Stimulated activated CD4-positive, alpha-beta T cell treated with anti-CD3 and anti-CD28 coated beads, Interleukin-2, amount 100 ng/mL, for 48 hours (primary cell): ENCODE data around the gene CBFB.
"Not testable (repeated sequence)": the region's sequence is repeated elsewhere in the genome, so short reads cannot be mapped to it uniquely, and the experiment has no call there.

Experiments used
- DNase-seq, 2 donors: peaks; one replicate each; pipeline ENCODE4 v3.0.0-alpha.2; 2020

CBFB gene

DNA sequence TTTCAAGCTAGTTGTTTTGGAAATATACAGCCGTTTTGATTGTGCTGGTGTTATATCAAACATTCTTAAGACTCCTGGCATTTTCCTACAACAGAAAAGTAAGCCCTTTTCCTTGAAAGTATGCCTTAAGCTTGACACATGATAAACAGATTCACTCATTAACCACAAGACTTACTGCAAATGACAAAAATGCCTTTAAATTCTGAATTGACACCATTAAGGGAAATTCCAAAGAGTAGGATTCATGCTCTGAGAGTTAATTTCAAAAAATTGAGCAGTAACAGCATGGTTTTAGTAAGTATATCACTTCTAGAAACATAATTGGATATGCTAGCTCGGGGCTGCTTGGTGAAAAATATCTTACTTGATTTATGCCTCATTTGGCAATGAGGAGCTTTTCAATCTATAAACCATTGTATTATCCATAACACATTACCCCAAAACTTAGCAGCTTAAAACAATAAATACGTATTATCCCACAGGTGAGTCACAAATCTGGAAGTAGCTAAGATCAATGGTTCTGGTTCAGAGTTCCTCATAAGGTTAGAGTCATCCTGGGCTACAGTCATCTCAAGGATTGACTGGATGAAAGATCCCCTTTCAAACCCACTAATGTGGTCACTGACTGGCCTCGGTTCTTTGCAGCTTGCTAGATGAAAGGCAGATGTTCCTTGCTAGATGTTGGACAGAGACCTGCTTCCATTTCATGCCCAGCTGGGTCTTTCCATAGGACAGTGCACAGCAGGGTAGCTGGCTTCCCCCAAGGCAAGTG lies 72.5 kb downstream of the CBFB start:
- no peak for DNase-seq

DNA sequence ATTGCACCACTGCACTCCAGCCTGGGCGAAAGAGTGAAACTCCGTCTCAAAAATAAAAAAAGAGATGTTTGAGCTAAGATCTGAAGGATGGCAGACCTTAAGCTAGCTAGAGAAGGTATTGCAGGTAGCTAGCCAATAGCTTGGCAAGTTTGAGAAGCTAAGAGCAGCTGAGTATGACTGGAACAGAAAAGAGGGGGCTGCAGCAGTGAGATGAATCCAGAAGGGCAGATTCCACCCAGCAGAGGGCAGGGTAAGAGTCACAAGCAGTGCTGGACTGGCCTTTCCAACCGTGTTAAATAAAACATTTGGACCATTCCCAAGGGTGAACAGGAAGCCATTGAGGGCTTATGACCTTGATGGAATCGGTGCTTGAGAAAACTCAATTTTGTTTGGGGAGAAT lies 75.1 kb downstream of the CBFB start:
- DNase-seq: no peak

DNA sequence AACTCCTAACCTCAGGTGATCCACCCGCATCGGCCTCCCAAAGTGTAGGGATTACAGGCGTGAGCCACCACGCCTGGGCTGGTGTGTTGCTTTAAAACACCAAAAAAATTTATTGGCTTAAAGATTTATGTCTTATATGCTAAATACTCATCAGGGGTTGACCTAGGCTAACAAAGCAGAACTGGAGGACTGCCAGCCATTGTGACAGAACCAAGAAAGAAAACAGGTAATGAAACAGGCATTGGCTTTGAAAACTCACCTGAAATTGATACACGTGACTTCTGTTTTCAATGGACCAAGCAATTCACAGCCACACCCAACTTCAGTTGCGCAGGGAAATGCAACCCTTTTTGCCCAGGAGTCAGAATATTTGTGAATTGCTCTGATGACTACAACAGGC lies 75.9 kb downstream of the CBFB start:
- DNase-seq: no peak

DNA sequence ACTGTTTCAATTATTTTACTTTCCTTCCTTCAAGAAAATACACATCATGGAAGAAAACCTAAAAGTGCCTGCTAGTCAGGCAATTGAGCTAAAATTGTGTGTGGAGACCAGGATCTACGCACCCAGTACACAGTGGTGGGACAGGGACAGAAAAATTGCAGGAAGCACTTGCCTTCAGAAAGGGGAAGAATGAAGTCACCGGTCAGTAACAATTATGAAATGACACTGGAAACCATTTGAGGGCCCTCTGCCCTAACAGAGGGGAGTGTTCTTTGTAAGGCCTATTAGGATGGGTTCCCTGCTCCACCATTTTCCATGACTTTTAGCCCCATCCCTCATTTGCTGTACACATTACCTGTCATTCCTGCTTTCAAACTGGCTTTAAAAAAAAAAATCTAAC lies 76.3 kb downstream of the CBFB start:
- DNase-seq: no peak

DNA sequence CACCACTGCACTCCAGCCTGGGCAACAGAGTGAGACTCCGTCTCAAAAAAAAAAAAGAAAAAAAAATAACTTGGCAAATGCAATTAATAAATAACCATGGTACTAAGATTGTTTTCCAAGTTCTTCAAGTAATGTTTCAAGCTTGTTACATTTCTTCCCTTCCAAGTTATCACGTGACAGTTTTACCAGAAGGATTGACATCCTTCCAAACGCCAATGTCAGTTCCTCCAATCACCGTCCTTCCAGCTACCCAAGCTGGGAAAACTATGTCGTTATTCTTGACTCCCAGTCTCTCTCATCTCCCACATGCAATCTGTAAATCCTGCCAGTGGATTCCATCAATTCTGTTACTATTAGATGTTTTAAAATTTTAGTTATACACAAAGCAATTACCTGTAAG lies 76.9 kb downstream of the CBFB start:
- no peak for DNase-seq

DNA sequence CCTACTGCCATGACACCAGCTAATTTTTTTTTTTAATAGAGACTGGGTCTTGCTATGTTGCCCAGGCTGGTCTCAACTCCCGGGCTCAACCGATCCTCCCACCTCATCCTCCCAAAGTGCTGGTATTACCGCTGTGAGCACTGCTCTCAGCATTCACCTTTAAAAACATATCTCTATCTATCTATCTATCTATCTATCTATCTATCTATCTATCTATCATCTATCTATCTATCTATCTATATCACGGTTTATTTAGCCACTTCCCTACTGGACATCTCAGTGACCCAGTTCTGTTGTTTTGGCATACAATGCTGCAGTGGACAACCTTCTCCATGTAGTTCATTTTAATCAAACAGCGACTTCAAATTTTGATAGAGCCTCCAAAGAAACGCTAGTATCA lies 79.5 kb downstream of the CBFB start:
- DNase-seq: no peak

DNA sequence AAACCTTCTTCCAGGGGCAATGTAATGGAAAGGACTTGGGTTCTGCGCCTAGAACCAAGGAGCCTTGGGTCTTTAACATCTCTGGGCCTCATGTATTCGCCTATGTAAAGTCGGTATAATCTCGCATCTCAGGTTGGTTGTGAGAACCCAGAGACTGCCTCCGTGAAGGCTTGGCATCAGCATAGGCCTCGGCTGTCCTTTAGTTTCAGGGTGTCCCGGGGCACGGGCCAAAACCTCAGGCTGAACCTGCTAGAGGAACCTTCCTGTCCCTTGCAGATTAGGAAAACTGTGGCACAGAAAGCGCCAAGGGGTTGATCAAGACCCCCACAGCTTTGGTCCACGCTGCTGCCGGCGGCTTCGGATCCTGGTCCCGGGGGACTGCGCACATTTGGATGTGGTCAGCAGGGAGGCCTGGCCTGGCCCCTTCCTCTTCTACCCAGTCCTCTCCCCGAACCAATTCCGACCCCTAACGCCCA lies 80.0 kb downstream of the CBFB start:
- no peak for DNase-seq

DNA sequence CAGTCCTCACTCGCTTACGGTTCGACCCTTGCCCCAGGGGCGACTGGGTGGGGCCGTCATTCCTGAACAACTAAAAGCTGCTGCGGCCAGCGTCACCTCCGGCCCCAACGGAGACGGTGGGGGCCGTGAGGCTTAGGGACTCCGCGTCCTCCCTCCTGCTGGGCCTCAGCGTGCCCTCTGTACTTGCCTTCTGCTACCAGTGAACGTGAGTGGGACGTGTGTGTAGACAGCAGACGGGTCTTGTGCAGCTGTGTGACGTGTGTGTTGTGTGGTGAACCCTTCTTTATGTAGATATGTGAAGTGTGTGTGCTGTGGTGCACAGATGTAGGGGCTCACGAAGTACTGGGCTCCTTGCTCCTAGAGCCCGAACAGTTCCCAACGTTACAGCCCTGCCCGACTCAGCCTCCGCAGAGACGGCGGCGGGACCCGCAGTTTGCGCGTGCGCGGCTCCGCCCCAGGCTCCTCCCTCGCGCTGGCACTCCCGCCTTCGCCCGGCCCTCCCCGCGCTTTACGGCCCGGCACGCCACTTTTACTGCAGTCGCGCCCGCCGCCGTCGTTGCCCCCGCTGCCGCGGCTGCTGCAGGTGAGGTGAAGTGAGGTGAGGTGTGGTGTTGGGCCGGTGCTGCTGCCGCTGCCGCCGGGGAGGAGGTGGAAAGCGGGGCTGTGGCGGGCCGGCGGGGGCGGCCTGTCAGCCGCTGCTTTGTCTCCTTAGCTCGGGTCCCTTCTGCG lies 80.6 kb downstream of the CBFB start, which contains the start of gene PHAF1:
Gene PHAF1, plus strand, starts transcription at position 535 of the 729 bp plus-strand sequence. CDS start 235 bp downstream, outside the sequence.
- DNase-seq: peak; percentile 96 to 98

DNA sequence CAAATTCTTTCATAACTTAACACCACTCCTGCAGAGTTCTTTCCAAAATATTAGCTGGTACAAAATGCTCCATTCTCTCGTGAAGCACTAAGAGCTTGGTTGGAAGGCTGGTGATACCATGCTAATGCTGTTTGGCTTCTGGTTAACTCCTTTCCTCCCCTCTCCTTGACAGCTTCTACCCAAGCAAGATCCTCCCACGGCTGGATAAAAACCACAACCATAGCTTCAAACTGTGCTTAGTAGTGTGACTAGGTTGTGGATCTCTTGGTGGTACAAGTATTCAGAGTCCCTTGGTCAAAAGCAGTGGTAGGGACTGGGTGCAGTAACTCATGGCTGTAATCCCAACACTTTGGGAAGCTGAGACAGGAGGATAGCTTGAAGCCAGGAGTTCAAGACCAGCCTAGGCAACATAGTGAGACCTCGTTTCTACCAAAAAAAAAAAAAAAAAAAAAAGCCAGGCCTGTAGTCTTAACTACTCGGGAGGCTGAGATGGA lies 83.0 kb downstream of the CBFB start:
- no peak for DNase-seq

DNA sequence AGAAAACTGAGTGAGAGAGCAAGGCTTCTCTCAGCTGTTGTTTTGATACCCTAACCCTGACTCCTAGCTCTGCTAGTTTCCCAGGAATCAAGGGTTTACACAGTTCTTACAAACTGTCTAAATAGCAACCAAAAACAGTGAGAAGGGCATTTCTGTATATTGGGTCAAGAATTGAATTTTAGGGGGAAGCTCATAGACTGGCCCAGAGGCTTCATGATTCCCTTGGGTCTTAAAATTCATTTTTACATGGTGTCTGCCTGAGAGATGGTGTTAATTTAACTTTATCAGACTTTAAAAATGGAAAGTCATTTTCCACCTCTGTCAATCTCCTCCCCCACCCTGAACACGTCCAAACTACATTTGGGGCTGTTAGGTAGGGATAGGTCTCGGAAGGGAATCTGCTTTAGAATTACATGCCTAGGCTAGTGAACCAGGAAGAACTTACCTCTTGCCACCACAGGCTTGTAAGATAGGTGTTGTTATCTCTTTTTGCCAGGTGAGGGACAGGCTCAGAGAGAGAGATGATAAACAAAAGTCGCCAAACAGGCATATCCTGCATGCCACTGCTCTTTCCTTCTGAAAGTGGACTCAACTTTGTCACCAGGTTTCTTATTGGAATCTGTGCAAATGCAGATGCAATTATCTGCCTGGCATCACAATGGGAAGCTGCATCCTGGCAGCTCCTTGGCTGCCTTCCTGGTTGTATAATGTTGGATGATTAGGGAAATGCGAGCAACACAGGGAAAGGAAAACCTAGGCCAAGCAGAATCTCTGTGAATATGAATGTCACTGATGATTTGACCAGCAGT lies 83.8 kb downstream of the CBFB start:
- no peak for DNase-seq

DNA sequence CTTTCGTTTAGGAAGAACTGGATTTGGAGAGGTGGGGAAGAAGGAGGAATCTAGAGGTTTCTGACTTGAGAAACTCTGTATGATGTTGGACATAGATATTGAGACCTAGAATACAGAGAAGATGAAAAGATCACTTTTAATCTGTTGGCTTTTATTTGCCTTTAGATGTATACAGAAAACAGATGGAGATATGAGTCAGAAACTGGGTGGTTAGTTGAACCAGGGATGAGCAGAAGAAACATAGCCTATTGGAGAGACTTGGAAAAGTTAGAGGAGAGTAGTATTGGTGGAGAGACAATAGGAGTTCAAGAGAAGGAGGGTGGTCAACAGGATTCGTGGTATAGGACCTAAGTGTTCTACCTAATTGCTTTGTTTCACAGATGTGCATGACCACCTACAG lies 85.8 kb downstream of the CBFB start:
- no peak for DNase-seq

DNA sequence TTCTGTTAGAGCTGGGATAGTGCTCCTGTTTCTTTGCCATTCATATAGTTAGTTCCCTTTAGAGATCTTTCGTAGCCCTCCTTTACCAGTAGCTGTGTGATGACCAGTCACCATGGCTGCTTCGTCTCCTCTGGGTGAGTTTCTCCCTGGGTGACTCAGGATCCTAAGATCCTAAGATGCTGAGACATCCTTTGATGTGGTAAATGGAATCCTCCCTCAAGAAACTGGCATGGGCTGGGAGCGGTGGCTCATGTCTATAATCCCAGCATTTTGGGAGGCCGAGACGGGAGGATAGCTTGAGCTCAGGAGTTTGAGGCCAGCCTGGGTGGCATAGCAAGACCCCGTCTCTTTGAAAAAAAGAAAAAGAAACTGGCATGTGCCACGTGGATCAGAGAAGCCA lies 86.7 kb downstream of the CBFB start:
- DNase-seq: no peak

DNA sequence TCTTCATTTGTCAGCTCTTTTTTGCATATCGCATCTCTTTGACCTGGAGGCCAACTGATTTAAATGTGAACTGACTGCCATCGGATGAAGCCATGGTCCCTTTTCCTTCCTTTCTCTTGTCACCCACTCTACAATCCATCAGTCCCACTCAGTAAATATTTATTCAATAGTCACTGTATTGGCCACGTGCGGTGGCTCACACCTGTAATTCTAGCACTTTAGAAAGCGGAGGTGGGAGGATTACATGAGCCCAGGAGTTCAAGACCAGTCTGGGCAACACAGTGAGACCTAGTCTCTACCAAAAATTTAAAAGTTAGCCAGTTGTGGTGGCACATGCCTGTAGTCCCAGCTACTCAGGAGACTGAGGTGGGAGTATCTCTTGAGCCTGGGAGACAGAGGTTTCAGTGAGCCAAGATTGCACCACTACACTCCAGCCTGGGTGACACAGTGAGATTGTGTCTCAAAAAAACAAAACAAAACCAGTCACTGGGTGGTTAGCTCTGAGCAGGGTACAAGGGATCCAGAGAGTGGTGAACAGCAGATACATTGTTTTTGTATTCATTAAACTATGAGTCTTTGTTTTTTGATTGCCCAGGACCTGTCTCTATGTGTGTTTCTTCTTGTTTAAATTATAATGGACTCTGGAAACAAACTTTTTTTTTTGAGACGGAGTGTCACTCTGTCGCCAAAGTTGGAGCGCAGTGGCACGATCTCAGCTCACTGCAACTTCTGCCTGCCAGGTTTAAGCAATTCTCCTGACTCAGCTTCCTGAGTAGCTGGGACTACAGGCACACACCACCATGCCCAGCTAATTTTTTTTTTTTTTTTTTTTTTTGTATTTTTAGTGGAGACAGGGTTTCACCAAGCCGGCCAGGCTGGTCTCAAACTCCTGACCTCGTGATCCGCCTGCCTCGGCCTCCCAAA lies 87.7 kb downstream of the CBFB start:
- no peak for DNase-seq

DNA sequence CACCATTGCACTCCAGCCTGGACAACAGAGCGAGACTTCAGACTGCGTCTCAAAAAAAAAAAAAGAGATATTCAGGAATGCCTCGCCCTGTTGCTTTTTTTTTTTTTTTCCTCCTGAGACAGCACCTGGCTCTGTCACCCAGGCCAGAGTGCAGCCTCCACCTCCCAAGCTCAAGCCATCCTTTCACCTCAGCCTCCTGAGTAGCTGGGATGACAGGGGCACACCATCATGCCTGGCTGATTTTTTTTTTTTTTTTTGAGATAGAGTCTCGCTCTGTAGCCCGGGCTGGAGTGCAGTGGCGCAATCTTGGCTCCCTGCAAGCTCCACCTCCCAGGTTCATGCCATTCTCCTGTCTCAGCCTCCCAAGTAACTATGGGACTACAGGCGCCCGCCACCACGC lies 88.8 kb downstream of the CBFB start:
- no peak for DNase-seq

DNA sequence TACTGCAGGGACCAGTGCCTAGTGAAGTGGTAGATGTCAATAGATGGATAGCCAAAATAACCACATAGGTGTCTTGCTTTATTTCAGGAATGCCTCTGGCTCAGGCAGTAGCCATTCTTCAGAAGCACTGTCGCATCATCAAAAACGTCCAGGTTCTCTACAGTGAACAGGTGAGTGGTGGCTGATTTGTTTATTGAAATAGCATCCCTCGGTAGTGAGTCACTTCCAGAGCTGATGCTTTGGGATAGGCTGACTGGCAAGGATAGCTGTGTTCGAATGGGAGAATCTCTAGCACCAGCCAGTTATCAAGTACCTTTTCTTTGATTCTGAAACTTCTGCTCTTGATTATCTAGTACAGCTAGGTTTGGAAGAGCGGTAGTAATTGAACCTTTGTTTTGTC lies 91.1 kb downstream of the CBFB start:
- DNase-seq: no peak

DNA sequence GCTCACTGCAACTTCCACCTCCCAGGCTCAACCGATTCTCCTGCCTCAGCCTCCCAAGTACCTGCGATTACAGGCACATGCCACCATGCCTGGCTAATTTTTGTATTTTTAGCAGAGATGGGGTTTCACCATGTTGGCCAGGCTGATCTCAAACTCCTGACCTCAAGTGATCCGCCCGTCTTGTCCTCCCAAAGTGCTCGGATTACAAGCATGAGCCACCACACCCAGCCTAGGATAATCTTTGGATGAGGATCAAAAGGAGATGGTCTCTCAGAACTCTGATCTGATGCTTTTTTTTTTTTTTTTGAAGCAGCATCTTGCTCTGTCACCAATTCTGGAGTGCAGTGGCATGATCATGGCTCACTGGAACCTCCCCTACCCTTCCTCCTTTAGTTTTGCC lies 93.8 kb downstream of the CBFB start:
- not testable (repeated sequence) for DNase-seq

DNA sequence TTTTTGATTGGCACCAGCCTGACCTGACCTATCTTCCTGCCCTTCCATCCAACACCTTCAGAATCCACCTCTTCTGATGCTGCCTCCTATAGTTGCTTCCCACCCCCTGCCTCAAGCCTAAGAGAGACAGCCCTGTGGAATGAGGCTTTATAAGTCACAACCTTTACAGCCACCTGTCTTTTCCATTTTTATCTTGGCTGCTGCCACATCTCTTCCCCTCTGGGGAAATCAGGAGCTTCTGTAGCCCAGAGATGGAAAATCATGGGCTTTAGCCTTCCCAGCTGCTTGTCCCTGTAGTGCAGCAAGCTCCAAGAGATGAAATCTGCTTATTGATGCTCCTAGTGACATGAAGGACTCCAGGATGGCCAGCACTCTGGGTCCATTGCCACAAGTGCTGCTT lies 99.5 kb downstream of the CBFB start:
- DNase-seq: no peak

DNA sequence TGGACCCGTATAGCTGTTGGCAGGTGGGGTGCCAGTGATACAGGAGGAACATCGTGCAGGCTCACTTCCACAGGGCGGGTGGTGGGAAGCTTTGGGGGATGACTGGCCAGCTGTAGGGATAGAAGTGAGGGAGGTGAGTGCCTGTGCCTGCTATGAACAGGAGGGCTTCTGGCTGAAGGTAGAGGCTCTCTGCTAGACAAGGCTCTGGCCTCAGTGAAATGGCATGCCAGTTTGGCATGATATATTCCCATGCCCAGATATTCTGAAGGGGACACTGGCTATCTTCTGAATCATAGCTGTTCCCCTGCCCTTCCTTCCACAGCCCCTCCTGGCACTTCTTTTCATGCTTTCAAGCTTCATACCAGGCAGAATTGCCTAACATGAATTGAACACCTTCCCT lies 99.9 kb downstream of the CBFB start:
- no peak for DNase-seq

DNA sequence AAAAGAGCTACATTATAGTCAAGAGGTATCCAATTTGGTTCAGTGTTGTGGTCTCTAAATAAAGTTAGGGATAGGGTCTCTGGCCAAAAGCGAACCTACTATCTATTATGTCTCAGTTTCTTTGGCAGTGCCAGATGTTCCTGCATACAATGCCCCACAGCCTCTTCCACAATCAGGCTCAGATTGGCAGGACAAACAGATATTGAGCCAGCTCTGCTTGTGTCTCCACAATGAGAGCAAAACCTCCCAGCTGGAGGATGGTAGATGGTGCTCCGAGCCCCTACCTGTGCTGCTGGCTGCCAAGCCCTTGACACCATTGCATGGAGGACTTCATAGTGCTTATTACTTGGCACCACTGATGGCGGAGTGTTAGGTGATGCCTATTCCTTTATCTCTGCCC lies 100.5 kb downstream of the CBFB start:
- DNase-seq: no peak

DNA sequence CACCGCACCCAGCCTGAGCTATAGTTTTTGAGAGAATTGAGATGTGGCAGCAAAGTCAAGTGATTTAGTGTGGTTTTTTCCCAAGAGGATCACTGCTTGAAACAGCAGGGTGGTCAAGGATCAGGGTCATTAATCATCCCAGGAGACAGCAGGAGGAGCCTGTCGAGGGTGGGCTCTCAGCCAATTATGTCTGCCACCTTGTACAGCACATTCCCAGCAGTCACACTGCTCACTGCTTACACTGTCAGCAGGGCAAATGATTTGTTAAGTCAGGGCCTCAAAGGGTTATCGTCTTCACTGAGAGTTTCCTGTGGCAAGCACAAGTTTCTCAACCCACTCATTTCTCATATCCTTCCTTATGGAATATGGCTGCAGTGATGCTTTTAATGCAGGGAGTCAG lies 108.7 kb downstream of the CBFB start:
- DNase-seq: no peak

DNA sequence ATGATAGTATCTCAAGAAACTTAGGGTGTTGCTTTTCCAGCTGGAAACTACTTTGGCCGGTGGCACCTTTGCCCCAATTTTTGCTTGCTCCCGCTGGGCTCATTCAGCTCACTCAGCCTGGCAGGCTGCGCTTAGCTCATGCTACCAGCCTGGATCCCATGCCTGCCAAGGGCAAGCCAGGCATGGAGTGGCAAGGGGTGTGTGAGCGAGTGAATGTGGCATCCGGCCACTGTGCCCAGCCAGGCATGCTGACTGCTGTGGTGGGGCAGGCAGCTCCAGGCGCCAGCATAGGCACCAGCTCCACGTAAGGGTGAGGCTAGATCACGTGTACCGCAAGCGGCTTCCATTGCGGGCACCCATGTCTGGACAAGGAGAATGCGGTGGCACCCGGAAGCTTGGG lies 112.4 kb downstream of the CBFB start:
- no peak for DNase-seq

DNA sequence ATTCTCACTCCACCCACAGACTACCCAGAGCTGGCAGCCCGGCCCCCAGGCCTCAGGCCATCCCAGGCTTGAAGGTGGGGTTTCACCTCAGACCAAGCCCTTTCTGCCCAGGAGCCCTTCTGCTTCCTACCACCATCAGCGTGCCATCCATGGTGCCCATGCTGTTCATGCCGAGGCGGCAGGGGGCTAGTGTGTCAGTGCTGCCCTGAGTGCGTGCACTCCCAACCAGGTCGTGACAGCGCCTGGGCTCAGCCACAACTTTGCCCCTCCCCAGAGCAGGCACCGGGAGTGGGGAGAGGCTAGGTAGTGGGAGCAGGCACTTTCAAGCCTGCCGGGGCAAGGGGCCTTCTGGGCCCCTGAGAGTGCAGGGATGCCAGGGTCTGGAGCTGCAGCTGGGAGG lies 113.4 kb downstream of the CBFB start:
- no peak for DNase-seq
